Endothelial cell of umbilical vein (primary cell): ENCODE measurements around the gene ASF1A. TPM values are rescaled to one million over a fixed set of nuclear protein-coding genes. Genes with fewer than 3 reads are reported as not detected.

Experiments used
- BruUV-seq: library from RNA; stranded (reverse); fragments of 400-500 nt; replicated peaks from 2 replicates; lab custom pipeline; 2021; lab: Mats Ljungman, UMichigan
- CTCF ChIA-PET: fragments of 300-600, 350-600 bp; sonication (Branson Sonifier 250); formaldehyde crosslinking; loops from one replicate; lab custom pipeline; 2021; ENCODE audit warnings: antibody characterized with exemption, inconsistent platforms; lab: Charles Lee
- POLR2A ChIA-PET: fragments of 300-600, 350-600 bp; sonication (Branson Sonifier 250); formaldehyde crosslinking; loops from one replicate; lab custom pipeline; 2021; ENCODE audit warnings: antibody characterized with exemption, inconsistent platforms; lab: Charles Lee
- DNase-seq: peaks from one replicate; pipeline ENCODE4 v3.0.0-alpha.2; 2011; ENCODE audit warnings: low read depth, low spot score
- FAIRE-seq: peaks from 2 replicates; lab custom pipeline; 2011; peaks lifted over from hg19 to GRCh38; lab: Jason Lieb, UNC
- H2AFZ ChIP-seq: 2 replicates; pipeline ENCODE4 v1.6.0; 2012; ENCODE audit warnings: low read depth, low read length, control low read depth, inconsistent platforms
- H3K27ac ChIP-seq: 2 replicates; pipeline ENCODE4 v1.5.1; 2011; ENCODE audit warnings: low read depth, mild to moderate bottlenecking, control low read depth, low read length, moderate library complexity; ENCODE audit not compliant: insufficient read depth
- H3K27me3 ChIP-seq, 2 experiments: 2 replicates each; pipeline versions ENCODE4 v1.6.0 to v1.6.1; 2011; ENCODE audit warnings: low read length in 2 of 2, mixed read lengths in 1 of 2; ENCODE audit not compliant: control insufficient read depth in 2 of 2, insufficient read depth in 2 of 2
- H3K36me3 ChIP-seq, 2 experiments: 2 replicates in 1 of 2; 3 replicates in 1 of 2; pipeline ENCODE4 v1.5.1; 2011; ENCODE audit warnings: low read length in 2 of 2, mild to moderate bottlenecking in 1 of 2, moderate library complexity in 1 of 2; ENCODE audit not compliant: control insufficient read depth in 2 of 2, insufficient read depth in 2 of 2; ENCODE audit errors: extremely low read depth in 1 of 2
- H3K4me1 ChIP-seq: 3 replicates; pipeline ENCODE4 v1.5.1; 2011; ENCODE audit warnings: mild to moderate bottlenecking, low read length; ENCODE audit not compliant: control insufficient read depth, insufficient read depth; ENCODE audit errors: extremely low read depth
- H3K4me2 ChIP-seq: 2 replicates; pipeline ENCODE4 v1.6.1; 2011; ENCODE audit warnings: low read length, control low read depth, mixed read lengths; ENCODE audit not compliant: insufficient read depth
- H3K4me3 ChIP-seq, 3 experiments: fragments of 200-600 bp in 1 of 3; sonication (generic), shearing (Covaris generic) in 1 of 3; replicated peaks in 1 of 3; 2 replicates each; pipeline ENCODE4 v1.5.1; 2011 to 2016; ENCODE audit warnings: control low read depth in 3 of 3, low read length in 3 of 3, mild to moderate bottlenecking in 2 of 3, inconsistent platforms in 1 of 3, low read depth in 1 of 3, moderate library complexity in 1 of 3; ENCODE audit not compliant: insufficient read depth in 1 of 3
- H3K79me2 ChIP-seq: 2 replicates; pipeline ENCODE4 v1.6.0; 2012; ENCODE audit warnings: low read length, inconsistent platforms; ENCODE audit not compliant: control insufficient read depth, insufficient read depth
- H3K9ac ChIP-seq: replicated peaks from 2 replicates; pipeline ENCODE3; 2011; ENCODE audit warnings: low read length, control low read depth; ENCODE audit not compliant: insufficient read depth; ENCODE audit errors: extremely low read depth
- H3K9me1 ChIP-seq: replicated peaks from 3 replicates; pipeline ENCODE4 v1.6.0; 2011; ENCODE audit warnings: mild to moderate bottlenecking, low read length; ENCODE audit not compliant: control insufficient read depth, insufficient read depth; ENCODE audit errors: extremely low read depth
- H3K9me3 ChIP-seq: replicated peaks from 2 replicates; pipeline ENCODE4 v1.5.1; 2012; ENCODE audit warnings: low read length, inconsistent platforms; ENCODE audit not compliant: control insufficient read depth, insufficient read depth
- H4K20me1 ChIP-seq: replicated peaks from 2 replicates; pipeline ENCODE3; 2011; ENCODE audit warnings: mild to moderate bottlenecking, low read length; ENCODE audit not compliant: control insufficient read depth, insufficient read depth; ENCODE audit errors: extremely low read depth
- EZH2 ChIP-seq: IDR thresholded peaks from 2 replicates; pipeline ENCODE4 v1.6.1; 2012; ENCODE audit warnings: borderline replicate concordance, low read depth, mild to moderate bottlenecking, moderate library complexity, low read length, inconsistent platforms; ENCODE audit not compliant: severe bottlenecking
- JUN ChIP-seq: IDR thresholded peaks from 2 replicates; pipeline ENCODE4 v1.6.1; 2011; ENCODE audit warnings: borderline replicate concordance, low read depth; ENCODE audit not compliant: insufficient read length, insufficient read depth
- POLR2AphosphoS5 ChIP-seq: IDR thresholded peaks from 2 replicates; pipeline ENCODE4 v1.6.1; 2012; ENCODE audit warnings: low read depth, mild to moderate bottlenecking, control low read depth, low read length, moderate library complexity; ENCODE audit not compliant: insufficient read depth
- dilution Hi-C: fragments of 300-500 bp; cut with MboI; formaldehyde crosslinking; loops from one replicate; pipeline ENCODE4 v1.15.0; 2019; ENCODE audit warnings: low sequenced_read_pairs; ENCODE audit not compliant: extremely low pct_ligation_motif_present
- intact Hi-C: fragments of 100-400 bp; cut with micrococcal nuclease; formaldehyde crosslinking; loops from one replicate; pipeline ENCODE4 v1.10.0; 2022
- polyA plus RNA-seq, 4 experiments: library from polyadenylated mRNA; depleted of rRNA in 3 of 4; stranded (reverse) in 3 of 4; unstranded in 1 of 4; fragments of >200 nt; gene quantifications; 2 replicates each; pipeline versions ENCODE4 v1.2.1 to v1.2.3, GENCODE V29; 2011 to 2012; ENCODE audit warnings: missing spikeins in 1 of 4
- total RNA-seq: library from RNA; stranded (reverse); gene quantifications from 2 replicates; pipeline ENCODE4 v1.2.3, GENCODE V29; 2021
- TF ChIP-seq, protein P1 (sequence below), 2 donors: IDR thresholded peaks; 1 replicate in 1 of 2; 2 replicates in 1 of 2; pipeline ENCODE4 v1.5.1; 2011; ENCODE audit warnings: low read length in 2 of 2, mild to moderate bottlenecking in 2 of 2, moderate library complexity in 2 of 2, control low read depth in 1 of 2, inconsistent platforms in 1 of 2, low read depth in 1 of 2; ENCODE audit not compliant: insufficient read depth in 1 of 2; ENCODE audit errors: extremely low read depth in 1 of 2

The ASF1A gene
- total and polyA plus RNA-seq, 2 donors (not counting 3 experiments of a cell fraction or from before 2014, with no cell fraction given) = 17.6 to 38.4 TPM

DNA sequence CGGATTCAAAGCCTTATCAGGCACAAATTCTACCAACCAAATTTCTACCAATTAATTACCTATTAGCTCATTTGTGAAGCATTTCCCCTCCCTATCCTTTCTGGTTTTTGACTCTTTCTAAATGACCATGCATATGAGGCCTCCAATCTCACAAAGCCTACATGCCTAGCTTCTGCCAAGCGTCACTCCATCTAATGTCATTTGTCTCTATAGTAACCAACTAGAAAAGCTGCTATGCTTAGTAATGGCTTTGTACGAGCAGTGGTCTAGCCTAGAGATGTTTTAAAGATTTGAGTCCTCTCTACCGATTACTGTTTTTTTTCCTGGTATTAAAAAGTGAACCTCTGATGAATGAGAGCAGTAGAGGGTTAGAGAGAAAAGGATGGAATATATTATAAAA lies 4.8 kb upstream of the ASF1A start:
- no peak overlapping the region for H3K27ac ChIP-seq
- H2AFZ ChIP-seq = no peak overlapping the region
- ChIA-PET POLR2A (no interaction called here), CTCF (interaction anchor here (0.8 kb wide), 1 partner anchor 88 kb away, joined by 3 read pairs; no protein-coding TSS in a partner anchor)
- TF ChIP-seq EZH2 = no peak
- TF ChIP-seq, protein P1, sequence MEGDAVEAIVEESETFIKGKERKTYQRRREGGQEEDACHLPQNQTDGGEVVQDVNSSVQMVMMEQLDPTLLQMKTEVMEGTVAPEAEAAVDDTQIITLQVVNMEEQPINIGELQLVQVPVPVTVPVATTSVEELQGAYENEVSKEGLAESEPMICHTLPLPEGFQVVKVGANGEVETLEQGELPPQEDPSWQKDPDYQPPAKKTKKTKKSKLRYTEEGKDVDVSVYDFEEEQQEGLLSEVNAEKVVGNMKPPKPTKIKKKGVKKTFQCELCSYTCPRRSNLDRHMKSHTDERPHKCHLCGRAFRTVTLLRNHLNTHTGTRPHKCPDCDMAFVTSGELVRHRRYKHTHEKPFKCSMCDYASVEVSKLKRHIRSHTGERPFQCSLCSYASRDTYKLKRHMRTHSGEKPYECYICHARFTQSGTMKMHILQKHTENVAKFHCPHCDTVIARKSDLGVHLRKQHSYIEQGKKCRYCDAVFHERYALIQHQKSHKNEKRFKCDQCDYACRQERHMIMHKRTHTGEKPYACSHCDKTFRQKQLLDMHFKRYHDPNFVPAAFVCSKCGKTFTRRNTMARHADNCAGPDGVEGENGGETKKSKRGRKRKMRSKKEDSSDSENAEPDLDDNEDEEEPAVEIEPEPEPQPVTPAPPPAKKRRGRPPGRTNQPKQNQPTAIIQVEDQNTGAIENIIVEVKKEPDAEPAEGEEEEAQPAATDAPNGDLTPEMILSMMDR (IDR thresholded peaks at IDR 0.05; ENCODE audit: extremely low read depth in 1 of 2, insufficient read depth in 1 of 2, low read depth in 1 of 2, low read length in 2 of 2) = no peak
- no peak for TF ChIP-seq JUN
- TF ChIP-seq POLR2AphosphoS5 = no peak
- peaks cover 24% of the 10 kb centered on the region for H3K79me2 ChIP-seq
- no peaks in the 10 kb centered on the region for H3K9me3 ChIP-seq
- H3K9me1 ChIP-seq = no peaks in the 10 kb centered on the region
- BruUV-seq = no TSS peak
- H3K36me3 ChIP-seq = no peaks in the 10 kb centered on the region
- no peak overlapping the region for H3K4me2 ChIP-seq
- H3K4me1 ChIP-seq = peaks cover 12% of the 10 kb centered on the region
- DNase-seq (no peak), FAIRE-seq (no peak)
- no peak overlapping the region for H3K9ac ChIP-seq
- intact Hi-C loops = no loop called here
- H3K4me3 ChIP-seq = no peak overlapping the region
- no peaks in the 10 kb centered on the region for H3K27me3 ChIP-seq
- no peaks in the 10 kb centered on the region for H4K20me1 ChIP-seq
- dilution Hi-C loops = no loop called here
